Hepatocyte (in vitro differentiated cells): Measurements from ENCODE around the gene NR3C2. TPM values are rescaled to one million over a fixed set of nuclear protein-coding genes. Genes with fewer than 3 reads are reported as not detected.

Experiments used
- DNase-seq: peaks from one replicate; pipeline ENCODE4 v3.0.0-alpha.2; 2016; ENCODE audit warnings: low spot score
- H2AFZ ChIP-seq: fragments of 200-600 bp; sonication (generic); 2 replicates; pipeline ENCODE4 v1.6.0; 2016; ENCODE audit warnings: antibody characterized with exemption, mild to moderate bottlenecking
- H3K27ac ChIP-seq: fragments of 200-600 bp; sonication (generic); 2 replicates; pipeline ENCODE4 v1.5.1; 2016; ENCODE audit warnings: mild to moderate bottlenecking
- H3K27me3 ChIP-seq: fragments of 200-600 bp; sonication (generic); 2 replicates; pipeline ENCODE4 v1.6.1; 2016
- H3K36me3 ChIP-seq: fragments of 200-600 bp; sonication (generic); replicated peaks from 2 replicates; pipeline ENCODE4 v1.5.1; 2016; ENCODE audit warnings: low read depth; ENCODE audit not compliant: insufficient read depth
- H3K4me1 ChIP-seq: fragments of 200-600 bp; sonication (generic); 2 replicates; pipeline ENCODE4 v1.5.1; 2016; ENCODE audit warnings: mild to moderate bottlenecking, moderate library complexity; ENCODE audit not compliant: insufficient read depth
- H3K4me2 ChIP-seq: fragments of 200-600 bp; sonication (generic); 2 replicates; pipeline ENCODE4 v1.6.0; 2016
- H3K4me3 ChIP-seq: fragments of 200-600 bp; sonication (generic); 2 replicates; pipeline ENCODE4 v1.5.1; 2016; ENCODE audit warnings: mild to moderate bottlenecking
- H3K79me2 ChIP-seq: fragments of 200-600 bp; sonication (generic); 2 replicates; pipeline ENCODE4 v1.6.0; 2017; ENCODE audit warnings: mild to moderate bottlenecking
- H3K9me2 ChIP-seq: fragments of 200-600 bp; sonication (generic); replicated peaks from 2 replicates; pipeline ENCODE4 v1.6.0; 2017; ENCODE audit warnings: mild to moderate bottlenecking; ENCODE audit not compliant: insufficient read depth
- H3K9me3 ChIP-seq: fragments of 200-600 bp; sonication (generic); 2 replicates; pipeline ENCODE4 v1.5.1; 2016; ENCODE audit warnings: low read depth, mild to moderate bottlenecking
- H4K20me1 ChIP-seq: fragments of 200-600 bp; sonication (generic); 2 replicates; pipeline ENCODE4 v1.6.0; 2016; ENCODE audit warnings: mild to moderate bottlenecking; ENCODE audit not compliant: insufficient read depth, poor library complexity, severe bottlenecking
- EZH2 ChIP-seq: fragments of 200-600 bp; sonication (generic); IDR thresholded peaks from 2 replicates; pipeline ENCODE4 v1.6.1; 2016; ENCODE audit warnings: antibody characterized with exemption, mild to moderate bottlenecking, borderline replicate concordance
- EZH2phosphoT487 ChIP-seq: fragments of 200-600 bp; sonication (generic); IDR thresholded peaks from one replicate; pipeline ENCODE4 v1.6.1; 2018; ENCODE audit warnings: antibody characterized with exemption, mild to moderate bottlenecking, low read depth, moderate library complexity; ENCODE audit not compliant: unreplicated experiment, severe bottlenecking
- WGBS: methylation state at CpG from one replicate; pipeline ENCODE4 v1.1.6; 2016; ENCODE audit warnings: low lambda C conversion rate; ENCODE audit errors: missing lambda C conversion rate; 5-methylcytosine and 5-hydroxymethylcytosine counted together
- polyA plus RNA-seq: library from polyadenylated mRNA; unstranded; fragments of >200 nt; fragmentation: Nextera tagmentation; extraction: Ambion mirVana; gene quantifications from 2 replicates; pipeline ENCODE4 v1.2.1, GENCODE V29; 2016
- total RNA-seq: library from RNA; depleted of rRNA; stranded (reverse); fragments of >200 nt; gene quantifications from 2 replicates; pipeline ENCODE4 v1.2.3, GENCODE V29; 2014
- TF ChIP-seq, protein P1 (sequence below): fragments of 200-600 bp; sonication (generic); IDR thresholded peaks from 2 replicates; pipeline ENCODE4 v1.5.1; 2016; ENCODE audit warnings: antibody characterized with exemption, mild to moderate bottlenecking; ENCODE audit not compliant: poor library complexity

Gene NR3C2
- total and polyA plus RNA-seq, 2 experiments from 2014 or later, result 2.3 to 7.1 TPM

GRCh38 chr4:148092316-148093014 is 349.7 kb downstream of the NR3C2 start:
- Histone ChIP-seq H2AFZ (no peak overlapping the region), H3K9me3 (no peaks in the 10 kb centered on the region), H3K4me2 (no peak overlapping the region), H3K27ac (no peak overlapping the region), H3K4me1 (no peaks in the 10 kb centered on the region), H3K36me3 (no peaks in the 10 kb centered on the region), H3K27me3 (no peaks in the 10 kb centered on the region), H3K4me3 (no peak overlapping the region), H4K20me1 (no peaks in the 10 kb centered on the region), H3K9me2 (no peaks in the 10 kb centered on the region), H3K79me2 (no peaks in the 10 kb centered on the region)
- TF ChIP-seq EZH2 (no peak), EZH2phosphoT487 (no peak)
- 97% methylated on average over 11 of the region's 11 CpGs for WGBS
- no peak for DNase-seq

DNA sequence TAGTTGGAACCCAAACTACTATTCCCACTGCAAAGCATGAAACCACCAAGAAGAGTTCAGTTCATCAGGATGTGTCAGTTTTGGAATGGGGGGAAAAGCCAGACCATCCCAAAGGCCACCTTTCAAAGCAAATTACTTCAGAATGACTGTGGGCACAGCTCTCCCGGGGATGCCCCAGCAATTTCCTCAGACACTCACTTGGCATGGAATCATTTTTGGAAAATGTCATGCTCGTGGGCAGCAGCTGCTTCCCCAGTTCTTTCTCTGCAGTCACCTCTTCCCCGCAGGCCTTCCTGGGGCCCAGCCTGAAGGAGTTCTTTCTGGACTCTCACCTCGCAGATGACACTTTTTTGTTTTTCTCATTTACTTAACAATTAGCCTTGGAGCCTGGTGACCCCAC is 350.3 kb downstream of the NR3C2 start:
- no peak for DNase-seq
- WGBS, result 89% methylated on average over 4 of the region's 4 CpGs

GRCh38 chr4:148090503-148091476 is 351.4 kb downstream of the NR3C2 start:
- no peak for DNase-seq
- no peaks in the 10 kb centered on the region for H3K79me2 ChIP-seq
- no peak overlapping the region for H3K4me3 ChIP-seq
- TF ChIP-seq EZH2 (no peak), EZH2phosphoT487 (no peak)
- TF ChIP-seq, protein P1, sequence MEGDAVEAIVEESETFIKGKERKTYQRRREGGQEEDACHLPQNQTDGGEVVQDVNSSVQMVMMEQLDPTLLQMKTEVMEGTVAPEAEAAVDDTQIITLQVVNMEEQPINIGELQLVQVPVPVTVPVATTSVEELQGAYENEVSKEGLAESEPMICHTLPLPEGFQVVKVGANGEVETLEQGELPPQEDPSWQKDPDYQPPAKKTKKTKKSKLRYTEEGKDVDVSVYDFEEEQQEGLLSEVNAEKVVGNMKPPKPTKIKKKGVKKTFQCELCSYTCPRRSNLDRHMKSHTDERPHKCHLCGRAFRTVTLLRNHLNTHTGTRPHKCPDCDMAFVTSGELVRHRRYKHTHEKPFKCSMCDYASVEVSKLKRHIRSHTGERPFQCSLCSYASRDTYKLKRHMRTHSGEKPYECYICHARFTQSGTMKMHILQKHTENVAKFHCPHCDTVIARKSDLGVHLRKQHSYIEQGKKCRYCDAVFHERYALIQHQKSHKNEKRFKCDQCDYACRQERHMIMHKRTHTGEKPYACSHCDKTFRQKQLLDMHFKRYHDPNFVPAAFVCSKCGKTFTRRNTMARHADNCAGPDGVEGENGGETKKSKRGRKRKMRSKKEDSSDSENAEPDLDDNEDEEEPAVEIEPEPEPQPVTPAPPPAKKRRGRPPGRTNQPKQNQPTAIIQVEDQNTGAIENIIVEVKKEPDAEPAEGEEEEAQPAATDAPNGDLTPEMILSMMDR, result no peak
- no peaks in the 10 kb centered on the region for H3K9me2 ChIP-seq
- no peak overlapping the region for H3K4me2 ChIP-seq
- 95% methylated on average over 17 of the region's 17 CpGs for WGBS
- no peaks in the 10 kb centered on the region for H3K4me1 ChIP-seq
- H3K27me3 ChIP-seq, result no peaks in the 10 kb centered on the region
- H2AFZ ChIP-seq, result no peak overlapping the region
- H4K20me1 ChIP-seq, result no peaks in the 10 kb centered on the region
- no peaks in the 10 kb centered on the region for H3K36me3 ChIP-seq
- H3K9me3 ChIP-seq, result no peaks in the 10 kb centered on the region
- H3K27ac ChIP-seq, result no peak overlapping the region

More for the DNA sequence above, 350.3 kb downstream of the NR3C2 start:
- H2AFZ ChIP-seq, result no peak overlapping the region
- no peaks in the 10 kb centered on the region for H3K9me3 ChIP-seq
- no peaks in the 10 kb centered on the region for H3K36me3 ChIP-seq
- H3K4me3 ChIP-seq, result no peak overlapping the region
- H3K9me2 ChIP-seq, result no peaks in the 10 kb centered on the region
- H3K79me2 ChIP-seq, result no peaks in the 10 kb centered on the region
- TF ChIP-seq EZH2, result no peak
- TF ChIP-seq, protein P1, result no peak
- no peak for TF ChIP-seq EZH2phosphoT487
- no peaks in the 10 kb centered on the region for H4K20me1 ChIP-seq
- H3K4me2 ChIP-seq, result no peak overlapping the region
- no peaks in the 10 kb centered on the region for H3K27me3 ChIP-seq
- no peaks in the 10 kb centered on the region for H3K4me1 ChIP-seq
- H3K27ac ChIP-seq, result no peak overlapping the region

- DNase-seq, result no peak
- no peak overlapping the region for H3K27ac ChIP-seq
- no peak overlapping the region for H2AFZ ChIP-seq
- H3K27me3 ChIP-seq, result no peaks in the 10 kb centered on the region
- H3K79me2 ChIP-seq, result no peaks in the 10 kb centered on the region
- no peaks in the 10 kb centered on the region for H4K20me1 ChIP-seq
- no peaks in the 10 kb centered on the region for H3K9me3 ChIP-seq
- H3K4me2 ChIP-seq, result no peak overlapping the region
- 95% methylated on average over 6 of the region's 6 CpGs for WGBS
- TF ChIP-seq EZH2 (no peak), EZH2phosphoT487 (no peak)
- TF ChIP-seq, protein P1, result no peak
- H3K36me3 ChIP-seq, result no peaks in the 10 kb centered on the region
- no peaks in the 10 kb centered on the region for H3K9me2 ChIP-seq
- H3K4me1 ChIP-seq, result no peaks in the 10 kb centered on the region
- H3K4me3 ChIP-seq, result no peak overlapping the region
Measured at GRCh38 chr4:148090029-148090428, 352.2 kb downstream of the NR3C2 start.
